IPS-18a (cell line): ENCODE data around the gene BLOC1S1.

ENCODE experiments used
- H3K27ac ChIP-seq: one replicate; pipeline ENCODE4 v1.5.1; 2013; ENCODE audit warnings: low read length
- H3K27me3 ChIP-seq: one replicate; pipeline ENCODE4 v1.6.1; 2013; ENCODE audit warnings: mild to moderate bottlenecking, low read length; ENCODE audit not compliant: control insufficient read depth, insufficient read depth
- H3K36me3 ChIP-seq: one replicate; pipeline ENCODE4 v1.6.1; 2013; ENCODE audit warnings: low read depth, low read length; ENCODE audit not compliant: control insufficient read depth
- H3K4me1 ChIP-seq: one replicate; pipeline ENCODE4 v1.6.1; 2013; ENCODE audit warnings: low read depth, low read length; ENCODE audit not compliant: control insufficient read depth
- H3K4me3 ChIP-seq: one replicate; pipeline ENCODE4 v1.5.1; 2013; ENCODE audit warnings: low read length
- H3K9ac ChIP-seq: one replicate; pipeline ENCODE4 v1.6.1; 2013; ENCODE audit warnings: mild to moderate bottlenecking, low read length, moderate library complexity
- H3K9me3 ChIP-seq: one replicate; pipeline ENCODE4 v1.6.1; 2013; ENCODE audit warnings: low read depth, low read length; ENCODE audit not compliant: control insufficient read depth

Gene BLOC1S1

DNA sequence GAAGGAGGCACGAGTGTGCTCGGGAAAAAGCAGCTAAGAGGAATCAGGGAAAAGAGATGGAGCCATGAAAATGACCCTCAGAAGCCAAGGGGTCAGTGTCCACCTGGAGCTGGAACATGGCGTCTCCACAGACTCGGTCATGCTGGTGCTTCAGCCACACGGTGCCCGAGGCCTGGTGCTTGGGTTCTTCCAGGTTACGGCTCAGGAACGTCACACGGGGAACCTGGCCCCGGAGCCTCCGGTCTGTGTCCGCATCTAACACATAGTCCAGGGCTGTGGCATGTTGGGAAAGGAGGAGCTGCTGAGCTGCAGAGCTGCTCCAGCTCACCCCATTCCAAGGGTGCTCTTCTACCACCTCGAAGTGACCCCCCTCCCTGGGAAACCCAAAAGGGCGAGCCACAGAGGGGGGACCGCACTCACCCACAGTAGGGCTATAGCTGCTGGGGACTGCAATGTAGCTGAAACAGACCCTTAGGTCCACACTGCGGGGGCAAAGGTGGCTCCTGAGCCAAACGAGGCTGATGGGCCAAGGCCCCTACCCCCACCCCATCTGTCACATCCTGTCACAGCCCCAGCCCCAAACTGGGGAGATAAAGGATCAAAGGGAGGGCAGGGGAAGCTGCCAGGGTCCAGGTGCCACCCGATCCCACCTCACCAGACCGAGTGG, 18.9 kb upstream of the BLOC1S1 start:
- no peaks in the 10 kb centered on the region for H3K4me1 ChIP-seq
- no peaks in the 10 kb centered on the region for H3K9me3 ChIP-seq
- H3K9ac ChIP-seq, result no peak overlapping the region
- H3K4me3 ChIP-seq, result no peak overlapping the region
- peaks cover 14% of the 10 kb centered on the region for H3K36me3 ChIP-seq
- H3K27me3 ChIP-seq, result no peaks in the 10 kb centered on the region
- H3K27ac ChIP-seq, result no peak overlapping the region

- H3K27me3 ChIP-seq, result no peaks in the 10 kb centered on the region
- peaks cover 14% of the 10 kb centered on the region for H3K36me3 ChIP-seq
- H3K4me3 ChIP-seq, result no peak overlapping the region
- H3K4me1 ChIP-seq, result no peaks in the 10 kb centered on the region
- H3K9ac ChIP-seq, result no peak overlapping the region
- no peaks in the 10 kb centered on the region for H3K9me3 ChIP-seq
- no peak overlapping the region for H3K27ac ChIP-seq
Observed at GRCh38 chr12:55697686-55698085, 18.2 kb upstream of the BLOC1S1 start.

DNA sequence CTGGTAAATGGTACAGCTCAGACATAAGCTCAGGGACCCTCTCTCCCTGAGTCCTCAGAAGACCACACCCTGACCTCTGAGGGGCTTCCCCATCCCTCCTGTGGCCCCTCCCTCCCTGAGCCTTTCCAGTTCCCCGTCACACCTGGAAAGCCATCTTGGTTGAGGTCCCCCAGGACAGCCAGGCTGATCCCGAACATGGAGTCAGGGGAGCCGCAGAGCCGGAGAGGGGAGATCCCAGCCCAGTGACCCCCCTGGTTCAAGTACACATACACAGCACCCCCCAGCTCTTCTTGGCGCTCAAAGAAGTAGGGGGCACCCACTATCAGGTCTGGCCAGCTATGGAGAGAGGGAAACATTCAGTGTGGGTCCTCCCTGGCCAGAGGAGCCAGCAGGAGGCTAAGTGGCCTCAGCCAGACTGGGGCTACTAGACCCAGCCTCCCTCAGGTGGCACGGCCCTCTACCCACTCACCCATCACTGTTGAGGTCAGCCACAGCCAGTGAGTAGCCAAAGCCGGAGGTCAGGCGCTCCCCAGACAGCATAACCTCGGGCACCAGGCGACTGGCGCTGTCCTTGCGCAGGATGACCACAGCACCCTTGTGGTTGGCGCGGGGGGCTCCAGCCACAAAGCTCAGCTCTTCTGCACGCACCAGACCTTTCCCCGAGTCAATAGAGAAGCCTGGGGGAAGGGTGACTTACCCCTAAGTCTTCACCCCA, 17.4 kb upstream of the BLOC1S1 start:
- H3K36me3 ChIP-seq, result peaks cover 14% of the 10 kb centered on the region
- no peak overlapping the region for H3K9ac ChIP-seq
- H3K4me1 ChIP-seq, result no peaks in the 10 kb centered on the region
- no peak overlapping the region for H3K27ac ChIP-seq
- H3K4me3 ChIP-seq, result no peak overlapping the region
- no peaks in the 10 kb centered on the region for H3K9me3 ChIP-seq
- H3K27me3 ChIP-seq, result no peaks in the 10 kb centered on the region

DNA sequence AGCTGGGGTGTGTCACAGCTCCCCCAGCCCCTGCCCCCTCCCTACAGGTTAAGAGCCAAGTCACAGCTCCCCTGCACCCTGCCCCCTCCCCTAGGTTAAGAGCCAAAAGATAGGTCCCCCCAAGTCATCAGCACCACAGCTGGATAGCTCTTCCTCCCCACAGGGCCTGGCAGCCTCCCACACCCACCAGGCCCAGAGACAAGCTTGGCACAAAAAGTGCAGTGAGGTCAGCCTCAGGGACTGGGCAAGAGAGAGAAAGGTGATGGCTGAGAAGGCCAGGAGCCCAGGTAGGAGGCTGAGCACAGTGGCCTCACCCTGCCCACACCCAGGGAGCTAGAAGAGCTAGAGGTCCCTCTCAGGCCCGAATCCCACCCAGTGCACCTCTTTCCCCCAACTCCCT, 16.9 kb upstream of the BLOC1S1 start:
- H3K27ac ChIP-seq, result no peak overlapping the region
- H3K27me3 ChIP-seq, result no peaks in the 10 kb centered on the region
- H3K9ac ChIP-seq, result no peak overlapping the region
- no peaks in the 10 kb centered on the region for H3K4me1 ChIP-seq
- no peak overlapping the region for H3K4me3 ChIP-seq
- H3K36me3 ChIP-seq, result peaks cover 14% of the 10 kb centered on the region
- H3K9me3 ChIP-seq, result no peaks in the 10 kb centered on the region

GRCh38 chr12:55699471-55700055, 16.3 kb upstream of the BLOC1S1 start:
- H3K27ac ChIP-seq, result no peak overlapping the region
- H3K27me3 ChIP-seq, result no peaks in the 10 kb centered on the region
- no peaks in the 10 kb centered on the region for H3K9me3 ChIP-seq
- no peaks in the 10 kb centered on the region for H3K4me1 ChIP-seq
- H3K9ac ChIP-seq, result no peak overlapping the region
- H3K36me3 ChIP-seq, result peaks cover 11% of the 10 kb centered on the region
- H3K4me3 ChIP-seq, result no peak overlapping the region

- Histone ChIP-seq H3K4me1 (no peaks in the 10 kb centered on the region), H3K9me3 (no peaks in the 10 kb centered on the region), H3K27ac (no peak overlapping the region), H3K27me3 (no peaks in the 10 kb centered on the region), H3K4me3 (no peak overlapping the region), H3K9ac (no peak overlapping the region), H3K36me3 (peaks cover 5% of the 10 kb centered on the region)
Observed at GRCh38 chr12:55700255-55701018, 15.4 kb upstream of the BLOC1S1 start.

DNA sequence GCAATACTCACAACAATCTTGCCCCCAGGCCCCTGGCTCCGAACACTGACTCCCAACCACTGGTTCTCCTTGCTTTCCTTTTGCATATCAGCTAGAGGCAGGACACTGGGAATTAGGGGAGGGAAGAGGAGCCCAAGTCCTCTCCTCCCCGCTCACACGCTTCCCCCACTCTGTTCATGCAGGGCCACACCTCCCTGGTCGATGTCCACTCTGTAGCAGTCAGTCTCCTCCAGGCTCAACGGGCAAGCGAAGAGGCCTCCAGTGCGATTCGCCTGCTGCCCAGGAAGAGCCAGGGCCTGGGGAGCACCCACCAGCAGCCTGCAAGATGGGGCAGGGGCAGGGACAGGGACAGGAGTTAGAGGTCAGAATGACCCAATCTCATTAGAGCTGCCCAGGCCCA, 13.0 kb upstream of the BLOC1S1 start:
- Histone ChIP-seq H3K27ac (no peak overlapping the region), H3K36me3 (no peaks in the 10 kb centered on the region), H3K9ac (no peak overlapping the region), H3K27me3 (peaks cover 8% of the 10 kb centered on the region), H3K4me1 (peaks cover 4% of the 10 kb centered on the region), H3K9me3 (no peaks in the 10 kb centered on the region), H3K4me3 (no peak overlapping the region)

DNA sequence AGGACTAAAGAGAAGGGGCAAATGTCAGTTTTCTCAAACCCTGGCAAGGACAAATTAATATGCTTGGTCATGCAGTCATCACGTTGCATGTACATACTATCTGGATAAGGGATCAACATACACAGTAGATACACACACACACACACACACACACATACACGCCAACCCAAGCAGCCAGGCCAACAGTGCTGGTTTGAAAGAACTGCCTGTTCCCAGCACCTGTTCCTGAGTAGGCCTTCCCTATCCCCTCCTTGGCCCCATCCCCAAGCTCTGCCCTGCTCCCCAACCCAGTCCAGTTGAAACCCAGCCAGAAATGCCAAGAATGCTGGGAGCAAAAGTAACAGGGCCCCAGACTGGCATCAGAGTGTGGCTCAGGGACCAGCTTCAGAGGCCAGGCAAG, 12.6 kb upstream of the BLOC1S1 start:
- Histone ChIP-seq H3K27me3 (peaks cover 8% of the 10 kb centered on the region), H3K9me3 (no peaks in the 10 kb centered on the region), H3K4me1 (peaks cover 4% of the 10 kb centered on the region), H3K9ac (no peak overlapping the region), H3K36me3 (no peaks in the 10 kb centered on the region), H3K27ac (no peak overlapping the region), H3K4me3 (no peak overlapping the region)

- no peaks in the 10 kb centered on the region for H3K9me3 ChIP-seq
- H3K27ac ChIP-seq, result no peak overlapping the region
- H3K36me3 ChIP-seq, result no peaks in the 10 kb centered on the region
- H3K4me1 ChIP-seq, result peaks cover 11% of the 10 kb centered on the region
- H3K4me3 ChIP-seq, result no peak overlapping the region
- peaks cover 8% of the 10 kb centered on the region for H3K27me3 ChIP-seq
- no peak overlapping the region for H3K9ac ChIP-seq
Observed at GRCh38 chr12:55703901-55704761, 11.7 kb upstream of the BLOC1S1 start.

DNA sequence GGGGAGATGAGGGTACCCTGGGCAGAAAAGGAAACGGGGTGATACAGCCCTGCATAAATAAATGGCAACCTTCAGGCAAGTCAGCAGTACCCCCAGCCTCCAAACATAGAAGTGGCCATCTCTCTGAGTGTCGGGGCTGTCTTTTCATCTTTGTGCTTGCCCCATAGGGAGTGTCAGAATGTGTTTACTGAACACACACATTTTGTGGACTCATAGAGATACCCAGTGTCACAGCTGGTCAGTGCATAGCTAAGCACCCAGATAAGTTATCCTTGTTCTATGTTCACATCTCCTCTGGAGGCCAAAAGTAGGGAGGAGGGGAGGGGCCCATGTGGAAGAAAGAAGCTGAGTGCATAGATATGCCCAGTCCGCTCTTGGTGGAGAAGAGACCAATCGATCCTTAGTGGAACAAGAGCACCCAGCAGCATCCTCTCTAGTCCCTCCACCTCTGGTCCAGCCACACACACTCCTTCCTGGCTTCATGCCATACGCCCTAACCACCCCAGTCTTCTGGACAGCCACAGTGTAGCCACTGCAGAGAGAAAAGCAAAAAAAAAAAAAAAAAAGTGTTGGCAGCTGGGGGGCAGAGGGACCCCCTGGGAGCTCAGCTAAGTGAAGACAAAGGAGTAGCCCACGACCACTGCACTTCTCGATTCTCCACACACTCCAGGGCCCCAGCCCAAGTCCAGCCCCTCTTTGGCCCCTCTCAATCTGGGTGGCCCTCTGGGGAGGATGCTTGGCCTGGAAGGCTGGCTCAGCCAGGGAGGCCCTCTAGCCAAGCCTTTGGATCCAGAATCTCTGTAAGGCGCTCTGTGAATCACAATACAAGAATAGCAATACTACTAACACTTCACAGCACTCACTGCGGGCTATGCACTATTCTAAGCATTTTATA, 10.8 kb upstream of the BLOC1S1 start:
- no peaks in the 10 kb centered on the region for H3K36me3 ChIP-seq
- H3K4me1 ChIP-seq, result peaks cover 13% of the 10 kb centered on the region
- H3K27me3 ChIP-seq, result peaks cover 8% of the 10 kb centered on the region
- no peak overlapping the region for H3K27ac ChIP-seq
- H3K4me3 ChIP-seq, result peak overlapping the region; percentile 77
- no peaks in the 10 kb centered on the region for H3K9me3 ChIP-seq
- H3K9ac ChIP-seq, result no peak overlapping the region
